ENCODE results near the gene MRPS18C.
A peak's percentile ranks its signal among the peaks of the same experiment; 100 is the strongest.

Gene MRPS18C

GRCh38 chr4:83455281-83456183, at the start of gene MRPS18C, which contains the start of gene HELQ:
MRPS18C (plus strand) TSS chr4:83456058; CDS start chr4:83456078, 20 bp downstream.
HELQ (minus strand) TSS chr4:83455823; CDS start chr4:83455693, 130 bp downstream.
- peak within 1 kb of the TSS; percentile 78 for H3K4me3 ChIP-seq (ENCODE audit: low read depth, low read length)
- DNase-seq (ENCODE audit: low read depth): peak; percentile 100
- peak; percentile 49 for TF ChIP-seq CTCF (conservative IDR thresholded peaks at IDR 0.05; ENCODE audit: low read depth, low read length)

DNA sequence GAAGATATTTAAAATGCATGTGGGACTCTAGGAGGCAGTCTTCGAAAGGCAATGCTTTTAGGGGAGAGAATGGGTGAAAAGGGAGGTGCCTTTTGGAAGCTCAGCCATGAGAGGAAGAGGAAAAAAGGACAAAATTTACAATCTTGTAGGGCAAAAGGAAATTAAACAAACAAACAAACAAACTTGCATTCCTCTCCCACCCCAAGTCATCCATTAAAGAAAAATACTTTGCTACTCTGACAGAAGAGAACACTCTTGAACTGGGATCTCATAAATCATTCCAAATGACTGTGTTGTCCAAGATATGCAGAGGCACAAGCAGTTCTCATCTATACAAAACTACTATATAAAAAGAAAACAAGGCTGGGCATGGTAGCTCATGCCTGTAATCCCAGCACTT, 47.0 kb upstream of the MRPS18C start:
- no peak for TF ChIP-seq CTCF (conservative IDR thresholded peaks at IDR 0.05; ENCODE audit: low read depth, low read length)
- no peak for DNase-seq (ENCODE audit: low read depth)
- no peak overlapping the region for H3K4me3 ChIP-seq (ENCODE audit: low read depth, low read length)

DNA sequence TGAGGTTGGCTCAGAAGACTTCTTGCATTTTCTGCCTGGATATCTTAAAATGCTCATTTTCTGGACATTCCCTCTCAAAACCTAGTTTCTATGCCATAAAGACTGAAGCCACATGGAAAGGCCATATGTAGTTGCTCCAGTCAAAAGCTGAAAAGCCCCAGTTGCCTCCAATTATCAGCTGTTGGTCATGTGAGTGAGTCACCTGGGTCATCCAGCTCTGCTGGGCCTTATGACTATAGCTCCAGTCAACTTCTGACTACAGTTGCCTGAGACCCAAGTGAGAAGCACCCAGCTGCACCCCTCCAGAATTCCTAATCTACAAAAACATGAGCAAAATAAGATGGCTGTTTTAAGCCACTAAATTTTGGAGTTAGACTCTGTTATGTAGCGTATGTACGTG, 42.2 kb upstream of the MRPS18C start:
- TF ChIP-seq CTCF (conservative IDR thresholded peaks at IDR 0.05; ENCODE audit: low read depth, low read length): no peak
- peak; percentile 3 for DNase-seq (ENCODE audit: low read depth)

DNA sequence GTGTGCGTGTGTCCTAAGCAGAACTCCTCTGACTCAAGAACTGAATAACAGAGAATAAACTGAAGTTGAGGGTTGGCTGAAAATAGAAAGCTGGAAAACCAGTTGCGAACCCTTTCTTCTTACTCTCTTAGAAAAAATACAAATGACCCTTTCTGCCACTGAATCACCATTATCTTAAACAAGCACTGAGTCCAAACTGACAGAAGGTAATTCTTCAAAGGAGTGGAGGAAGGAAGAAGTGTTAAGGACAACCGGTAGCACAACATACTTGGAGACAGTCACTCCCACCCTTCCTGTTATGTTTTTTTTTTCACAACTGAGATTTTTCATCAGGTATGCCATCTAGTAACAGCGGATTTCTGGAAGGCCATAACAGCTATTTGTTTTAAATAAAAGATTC, 38.3 kb upstream of the MRPS18C start:
- TF ChIP-seq CTCF (conservative IDR thresholded peaks at IDR 0.05; ENCODE audit: low read depth, low read length): no peak
- H3K4me3 ChIP-seq (ENCODE audit: low read depth, low read length): no peak overlapping the region
- no peak for DNase-seq (ENCODE audit: low read depth)

More for the DNA sequence above, 42.2 kb upstream of the MRPS18C start:
- no peak overlapping the region for H3K4me3 ChIP-seq (ENCODE audit: low read depth, low read length)

DNA sequence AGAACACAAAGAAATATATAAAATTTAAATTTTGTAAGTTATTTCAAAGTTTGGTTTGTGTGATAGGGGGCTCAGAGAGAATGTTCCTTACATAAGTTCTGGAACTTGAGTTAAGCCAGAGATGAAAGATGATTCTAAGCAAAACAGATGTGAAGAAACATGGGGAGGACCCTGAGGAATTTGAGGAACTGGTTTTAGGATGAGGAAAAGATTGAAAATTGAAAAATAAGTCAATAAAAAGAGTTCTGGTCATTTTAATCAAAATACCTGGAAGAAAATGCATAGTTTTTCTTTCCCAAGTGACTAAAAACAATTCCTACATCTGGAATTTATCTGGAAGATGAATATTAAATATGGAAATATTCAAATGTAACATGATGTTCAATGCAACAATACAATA, 37.6 kb upstream of the MRPS18C start:
- TF ChIP-seq CTCF (conservative IDR thresholded peaks at IDR 0.05; ENCODE audit: low read depth, low read length): no peak
- no peak overlapping the region for H3K4me3 ChIP-seq (ENCODE audit: low read depth, low read length)
- no peak for DNase-seq (ENCODE audit: low read depth)

DNA sequence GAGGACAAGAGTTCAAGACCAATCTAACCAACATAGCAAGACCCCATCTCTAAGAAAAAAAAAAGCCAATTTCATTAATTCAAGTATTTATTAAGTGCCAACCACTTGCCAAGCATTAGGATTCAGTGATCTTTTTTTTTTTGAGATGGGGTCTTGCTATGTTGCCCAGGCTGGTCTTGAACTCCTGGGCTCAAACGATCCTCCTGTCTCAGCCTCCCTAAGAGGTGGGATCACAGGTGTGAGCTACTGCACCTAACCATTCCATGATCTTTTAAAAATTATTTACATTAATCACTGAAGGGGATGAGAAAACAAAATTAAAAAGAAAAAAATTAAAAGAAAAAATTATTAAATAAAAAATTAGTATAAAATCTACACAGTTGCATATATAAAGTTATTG, 24.7 kb upstream of the MRPS18C start:
- TF ChIP-seq CTCF (conservative IDR thresholded peaks at IDR 0.05; ENCODE audit: low read depth, low read length): no peak
- no peak for DNase-seq (ENCODE audit: low read depth)
- H3K4me3 ChIP-seq (ENCODE audit: low read depth, low read length): no peak overlapping the region

DNA sequence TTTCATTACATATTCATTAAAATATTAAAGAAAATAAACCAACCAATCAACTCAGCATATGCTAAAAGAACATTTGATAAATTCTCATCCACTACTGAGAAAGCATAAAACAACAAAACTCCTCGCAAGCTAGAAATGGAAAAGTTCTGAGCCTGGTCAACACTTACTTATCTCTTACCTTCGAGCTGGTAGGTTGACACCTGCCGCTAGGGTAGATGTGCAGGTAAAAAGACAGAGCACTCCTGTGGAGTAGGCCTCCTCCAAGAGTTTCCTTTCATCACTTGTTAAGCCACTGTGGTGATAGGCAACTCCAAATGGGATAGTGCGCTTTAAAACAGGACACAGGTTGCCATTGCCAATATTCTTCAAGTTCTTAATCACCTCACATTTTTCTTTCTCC, 19.2 kb upstream of the MRPS18C start:
- DNase-seq (ENCODE audit: low read depth): no peak
- no peak overlapping the region for H3K4me3 ChIP-seq (ENCODE audit: low read depth, low read length)
- TF ChIP-seq CTCF (conservative IDR thresholded peaks at IDR 0.05; ENCODE audit: low read depth, low read length): no peak
